NCI-H82 (cell line): ENCODE measurements around the gene DUSP16.

Source experiments
- DNase-seq: peaks from one replicate; lab custom pipeline; 2025; lab: John Stamatoyannopoulos, UW

Gene DUSP16

GRCh38 chr12:12467688-12468261, 94.9 kb downstream of the DUSP16 start:
- DNase-seq, result no peak

- DNase-seq, result no peak
Measured at GRCh38 chr12:12467264-12467663, 95.4 kb downstream of the DUSP16 start.

GRCh38 chr12:12466157-12466556, 96.5 kb downstream of the DUSP16 start:
- DNase-seq, result no peak

DNA sequence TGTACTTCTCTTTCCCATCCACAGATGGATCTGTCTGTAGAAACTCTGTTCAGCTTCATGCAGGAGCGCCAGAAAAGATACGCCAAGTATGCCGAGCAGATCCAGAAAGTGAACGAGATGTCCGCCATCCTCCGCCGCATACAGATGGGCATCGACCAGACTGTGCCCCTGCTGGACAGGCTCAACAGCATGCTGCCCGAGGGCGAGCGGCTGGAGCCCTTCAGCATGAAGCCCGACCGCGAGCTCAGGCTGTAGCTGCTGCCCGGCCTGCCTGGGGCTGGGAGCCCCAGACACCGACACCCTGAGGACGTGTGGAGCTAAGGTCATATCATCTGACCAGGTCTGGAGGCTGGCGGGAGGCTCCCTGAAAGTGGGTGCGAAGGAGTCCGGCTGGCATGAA, 97.1 kb downstream of the DUSP16 start:
- no peak for DNase-seq

- no peak for DNase-seq
Measured at GRCh38 chr12:12461923-12462315, 100.7 kb downstream of the DUSP16 start.

DNA sequence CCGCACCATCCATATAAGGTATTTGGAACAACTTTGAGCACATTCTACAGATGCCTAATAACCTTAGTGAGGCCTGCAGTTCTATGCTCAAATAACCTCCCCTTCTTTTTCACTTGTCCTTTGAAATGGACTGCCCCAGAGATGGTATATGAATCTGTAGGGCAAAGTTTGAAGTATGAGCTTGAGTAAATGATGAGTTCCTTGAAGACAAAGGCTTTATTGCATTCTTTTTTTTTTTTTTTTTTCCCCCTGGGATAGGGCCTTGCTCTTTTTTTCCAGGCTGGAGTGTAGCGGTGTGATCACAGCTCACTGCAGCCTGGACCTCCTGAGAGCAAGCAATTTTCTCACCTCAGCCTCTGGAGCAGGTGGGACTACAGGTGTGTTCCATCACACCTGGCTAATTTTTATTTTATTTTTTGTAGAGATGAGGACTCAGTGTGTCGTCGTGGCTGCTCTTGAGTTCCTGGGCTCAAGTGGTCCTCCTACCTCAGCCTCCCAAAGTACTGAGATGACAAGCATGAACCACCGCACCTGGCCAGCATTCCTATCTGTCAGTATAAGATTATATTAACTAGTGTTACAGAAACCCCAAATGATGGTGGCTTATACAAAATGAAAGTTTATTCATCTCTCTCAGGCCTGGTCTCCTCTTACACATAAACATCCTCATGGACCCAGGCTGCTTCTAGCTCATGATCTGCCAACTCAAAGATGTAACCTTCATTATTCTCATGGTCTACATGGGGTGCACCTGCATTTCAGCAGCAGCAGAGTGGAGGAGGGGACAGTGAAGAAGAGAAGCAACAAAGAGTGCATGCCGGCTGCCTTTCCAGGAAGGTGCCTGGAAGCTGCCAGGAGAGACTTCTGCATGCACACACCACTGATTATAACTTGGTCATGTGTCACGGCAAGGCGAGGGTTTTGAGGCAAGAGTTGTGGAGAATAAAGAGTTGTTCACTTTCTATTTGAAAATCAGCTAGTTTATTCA, 101.4 kb downstream of the DUSP16 start:
- DNase-seq, result no peak

DNA sequence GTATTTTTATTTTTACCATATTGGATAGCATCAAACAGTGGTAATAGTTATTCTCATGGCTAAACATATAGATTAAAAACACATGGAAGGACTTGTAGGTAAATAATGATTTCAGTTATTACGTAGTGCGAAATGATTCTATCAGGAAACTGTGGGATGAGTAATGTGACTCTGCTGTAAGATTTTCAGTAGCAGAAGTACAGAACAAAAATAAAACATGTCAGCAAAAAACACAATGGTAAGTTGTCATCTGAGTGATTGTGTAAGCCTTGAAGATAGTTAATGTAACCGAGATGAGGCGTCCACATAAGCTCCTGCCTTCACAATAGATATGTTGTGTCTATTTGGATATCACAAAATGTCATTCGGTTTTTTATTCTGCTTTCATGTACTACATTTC, 106.0 kb downstream of the DUSP16 start:
- DNase-seq, result no peak

- DNase-seq, result no peak
Measured at GRCh38 chr12:12454315-12454714, 108.3 kb downstream of the DUSP16 start.

GRCh38 chr12:12453635-12454034, 109.0 kb downstream of the DUSP16 start:
- DNase-seq, result no peak

DNA sequence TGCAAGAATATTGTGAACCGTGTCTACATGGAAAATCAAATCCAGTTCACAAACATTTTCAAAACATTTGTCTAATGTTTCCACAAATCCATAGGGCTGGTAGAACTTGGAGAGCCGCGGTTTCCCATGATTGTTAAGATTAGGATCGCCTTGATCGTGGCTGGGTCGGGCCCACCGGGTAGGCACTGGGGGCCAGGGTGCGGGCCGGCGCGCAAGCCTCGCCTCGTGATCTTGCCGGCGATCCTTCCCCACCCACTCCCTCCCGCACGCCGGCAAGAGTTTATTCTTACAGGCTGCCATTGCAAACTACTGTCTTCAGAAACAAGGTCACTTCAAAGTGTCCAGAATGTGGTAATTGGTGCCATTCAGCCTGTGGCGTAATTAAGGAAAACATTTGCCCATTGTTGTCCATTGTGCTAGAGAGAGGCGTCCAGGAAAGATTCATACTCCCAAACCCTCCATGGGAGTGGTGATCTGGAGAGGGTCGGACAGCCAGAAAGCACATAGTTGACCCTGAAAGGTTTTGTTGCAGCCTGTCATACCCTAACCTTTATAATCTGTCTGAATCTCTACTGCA, 110.2 kb downstream of the DUSP16 start:
- no peak for DNase-seq

DNA sequence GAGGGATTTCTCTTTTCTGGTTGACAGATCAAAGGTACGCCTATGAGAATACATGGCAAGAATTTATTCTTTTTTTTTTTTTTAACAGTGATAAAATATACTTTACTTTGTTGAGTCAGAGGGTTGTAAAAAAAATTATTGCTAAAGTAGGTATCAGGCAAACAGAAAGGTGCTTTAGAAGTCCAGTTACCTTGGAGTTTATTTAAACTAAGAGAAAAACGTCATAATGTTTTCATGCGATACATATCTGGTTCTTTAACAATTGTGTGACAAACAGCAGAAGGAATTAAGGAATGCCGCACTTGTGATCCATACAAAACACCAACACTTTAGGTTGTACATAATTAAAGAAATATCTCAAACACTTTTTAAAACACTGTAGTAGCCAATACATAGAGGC, 111.6 kb downstream of the DUSP16 start:
- no peak for DNase-seq

GRCh38 chr12:12450043-12450471, 112.6 kb downstream of the DUSP16 start:
- DNase-seq, result no peak

GRCh38 chr12:12449533-12450025, 113.1 kb downstream of the DUSP16 start:
- DNase-seq, result no peak

- no peak for DNase-seq
Measured at GRCh38 chr12:12447837-12448236, 114.8 kb downstream of the DUSP16 start.

DNA sequence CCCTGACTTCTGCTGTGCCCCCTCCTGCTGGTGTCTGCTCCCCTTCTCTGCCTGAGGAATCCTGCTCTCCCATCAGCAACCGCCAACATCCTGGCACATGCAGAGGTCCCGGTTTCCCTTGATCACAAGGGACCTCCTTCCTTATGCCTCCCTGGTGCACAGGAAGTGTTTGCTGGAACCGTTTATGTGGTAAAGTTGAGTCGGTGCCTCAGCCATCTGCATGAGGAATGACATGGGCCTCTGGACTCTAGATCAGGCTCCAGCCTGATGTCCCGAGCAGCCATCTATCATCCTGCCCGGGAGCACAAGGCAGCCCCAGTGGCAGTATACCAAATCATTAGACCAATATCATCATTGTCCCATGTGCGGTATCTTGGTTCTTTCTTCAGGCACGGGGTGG, 115.4 kb downstream of the DUSP16 start:
- DNase-seq, result no peak

- DNase-seq, result no peak
Measured at GRCh38 chr12:12446786-12447185, 115.9 kb downstream of the DUSP16 start.

GRCh38 chr12:12445882-12446181, 116.8 kb downstream of the DUSP16 start:
- DNase-seq, result no peak

- DNase-seq, result no peak
Measured at GRCh38 chr12:12445165-12445881, 117.3 kb downstream of the DUSP16 start.

- DNase-seq, result no peak
Measured at GRCh38 chr12:12443431-12443878, 119.2 kb downstream of the DUSP16 start.

DNA sequence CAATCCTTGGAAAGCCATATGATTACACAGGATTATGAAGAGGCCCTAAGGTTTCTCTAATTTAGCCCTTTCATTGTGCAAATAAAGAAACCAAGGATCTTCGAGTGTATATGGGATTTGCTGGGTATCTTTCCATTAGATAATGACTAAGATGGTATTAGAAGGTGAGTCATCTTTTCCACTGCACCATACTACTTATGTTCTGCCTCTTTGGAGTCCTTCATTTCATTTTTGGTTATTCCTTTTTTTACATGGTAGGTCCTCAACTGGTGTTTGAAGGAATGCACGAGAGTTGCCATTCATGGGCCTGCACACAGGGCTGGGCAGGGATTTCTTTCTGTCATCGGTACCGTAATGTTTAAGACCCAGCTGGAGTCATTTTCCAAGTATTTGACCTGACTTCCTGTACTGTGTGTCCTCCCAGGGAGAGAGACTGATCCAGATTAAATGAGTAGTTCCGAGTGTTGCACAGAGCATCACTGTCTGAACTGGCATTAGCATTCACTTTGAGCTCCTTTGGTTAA, 120.1 kb downstream of the DUSP16 start:
- peak; percentile 54 for DNase-seq

- no peak for DNase-seq
Measured at GRCh38 chr12:12441843-12442461, 120.7 kb downstream of the DUSP16 start.

GRCh38 chr12:12441429-12441807, 121.2 kb downstream of the DUSP16 start:
- DNase-seq, result no peak
